GM12878 (cell line): ENCODE data around the gene SRSF3. TPM values are rescaled to one million over a fixed set of nuclear protein-coding genes. Genes with fewer than 3 reads are reported as not detected.
A peak's percentile ranks its signal among the peaks of the same experiment; 100 is the strongest.

Experiments
- ATF7 ChIP-seq: fragments of 450-650 bp; IDR thresholded peaks from 2 replicates; pipeline ENCODE4 v1.6.1; 2016; ENCODE audit warnings: low read depth, mild to moderate bottlenecking
- BACH1 ChIP-seq: fragments of 450-650 bp; IDR thresholded peaks from 2 replicates; pipeline ENCODE4 v1.6.1; 2017; ENCODE audit warnings: mild to moderate bottlenecking, borderline replicate concordance
- BHLHE40 ChIP-seq, 2 experiments: fragments of 450-650 bp in 1 of 2; IDR thresholded peaks; 2 replicates each; pipeline ENCODE4 v1.6.1; 2011 to 2017; ENCODE audit warnings: low read depth in 2 of 2, borderline replicate concordance in 1 of 2, improper control_type of control experiment in 1 of 2, low read length in 1 of 2, mild to moderate bottlenecking in 1 of 2
- DPF2 ChIP-seq: fragments of 450-650 bp; IDR thresholded peaks from 2 replicates; pipeline ENCODE4 v1.6.1; 2017; ENCODE audit warnings: mild to moderate bottlenecking
- EP300 ChIP-seq, 2 experiments: fragments of 150-350 bp in 1 of 2; IDR thresholded peaks; 2 replicates each; pipeline ENCODE4 v1.6.1; 2011 to 2012; ENCODE audit warnings: low read depth in 2 of 2, low read length in 2 of 2, borderline replicate concordance in 1 of 2, improper control_type of control experiment in 1 of 2, inconsistent platforms in 1 of 2; ENCODE audit not compliant: control insufficient read depth in 1 of 2
- HDAC2 ChIP-seq: fragments of 200-600 bp; sonication (generic); IDR thresholded peaks from 2 replicates; pipeline ENCODE4 v1.6.1; 2017
- IKZF1 ChIP-seq: fragments of 450-650 bp; conservative IDR thresholded peaks from 2 replicates; pipeline ENCODE4 v1.6.1; 2017; ENCODE audit warnings: antibody characterized with exemption, mild to moderate bottlenecking
- NR2F1 ChIP-seq: fragments of 450-650 bp; conservative IDR thresholded peaks from 2 replicates; pipeline ENCODE4 v1.6.1; 2017; ENCODE audit warnings: mild to moderate bottlenecking
- PAX8 ChIP-seq: fragments of 450-650 bp; IDR thresholded peaks from 2 replicates; pipeline ENCODE4 v1.6.1; 2017; ENCODE audit warnings: mild to moderate bottlenecking, moderate library complexity
- RAD51 ChIP-seq: fragments of 450-650 bp; IDR thresholded peaks from 2 replicates; pipeline ENCODE4 v1.6.1; 2016; ENCODE audit warnings: moderate library complexity, mild to moderate bottlenecking, inconsistent platforms
- SIN3A ChIP-seq: IDR thresholded peaks from 2 replicates; pipeline ENCODE4 v1.6.1; 2012; ENCODE audit warnings: low read depth, low read length, improper control_type of control experiment
- SUZ12 ChIP-seq: fragments of 200-600 bp; sonication (generic); IDR thresholded peaks from one replicate; pipeline ENCODE4 v1.6.1; 2018; ENCODE audit warnings: antibody characterized with exemption, mild to moderate bottlenecking; ENCODE audit not compliant: unreplicated experiment
- TCF7 ChIP-seq: IDR thresholded peaks from 2 replicates; pipeline ENCODE4 v1.6.1; 2014; ENCODE audit warnings: antibody characterized with exemption, borderline replicate concordance
- ZNF622 ChIP-seq: fragments of 450-650 bp; IDR thresholded peaks from 2 replicates; pipeline ENCODE4 v1.6.1; 2017; ENCODE audit warnings: mild to moderate bottlenecking, inconsistent platforms
- ZNF687 ChIP-seq: fragments of 450-650 bp; IDR thresholded peaks from 2 replicates; pipeline ENCODE4 v1.6.1; 2017; ENCODE audit warnings: mild to moderate bottlenecking, moderate library complexity
- polyA plus RNA-seq, 11 experiments: library from polyadenylated mRNA; depleted of rRNA in 4 of 11; unstranded in 6 of 11; stranded (reverse) in 5 of 11; fragments of >200 nt; fragmentation: Nextera tagmentation in 4 of 11; fragmentation: Illumina TruSeq in 1 of 11; extraction: Ambion mirVana in 4 of 11; extraction: Trizol in 1 of 11; gene quantifications; 1 replicate in 1 of 11; 2 replicates in 10 of 11; pipeline versions ENCODE4 v1.2.1 to v1.2.3, GENCODE V29; 2011 to 2016; ENCODE audit warnings: inconsistent platforms in 2 of 11, missing spikeins in 2 of 11, low read depth in 1 of 11
- total RNA-seq, 4 experiments: library from RNA; depleted of rRNA in 3 of 4; stranded (reverse); fragments of >200 nt in 3 of 4; fragmentation: Illumina TruSeq in 1 of 4; extraction: Trizol in 1 of 4; gene quantifications; 2 replicates each; pipeline versions ENCODE4 v1.2.1 to v1.2.3, GENCODE V29; 2013 to 2021
- TF ChIP-seq, protein P1 (sequence below): fragments of 450-650 bp; IDR thresholded peaks from 2 replicates; pipeline ENCODE4 v1.6.1; 2016; ENCODE audit warnings: mild to moderate bottlenecking

The SRSF3 gene
- total and polyA plus RNA-seq, 10 of the 15 experiments (the other 5 are each of a cell fraction or from before 2014, with no cell fraction given), result 195 to 1,377 (median 493) TPM

- TF ChIP-seq EP300 (IDR thresholded peaks at IDR 0.05; ENCODE audit: borderline replicate concordance in 1 of 2, control insufficient read depth in 1 of 2, low read depth in 2 of 2, low read length in 2 of 2), result 0 out of 4 replicates have a peak, but pooled peaks of 1 of the 2 experiments have one; percentile 31
- TF ChIP-seq BHLHE40 (IDR thresholded peaks at IDR 0.05; ENCODE audit: borderline replicate concordance in 1 of 2, low read depth in 2 of 2, low read length in 1 of 2), result peak; percentile 75 to 87; a peak in 3 of 4 replicates
- TF ChIP-seq BACH1, result peak; percentile 61; the same call in 1 of the 2 replicates
- TF ChIP-seq PAX8, result 0 out of 2 replicates have a peak, but pooled peaks have one; percentile 63
- peak; percentile 61; the same call in 1 of the 2 replicates for TF ChIP-seq DPF2
- no peak for TF ChIP-seq SIN3A
- TF ChIP-seq ZNF622, result no peak
- TF ChIP-seq, protein P1, sequence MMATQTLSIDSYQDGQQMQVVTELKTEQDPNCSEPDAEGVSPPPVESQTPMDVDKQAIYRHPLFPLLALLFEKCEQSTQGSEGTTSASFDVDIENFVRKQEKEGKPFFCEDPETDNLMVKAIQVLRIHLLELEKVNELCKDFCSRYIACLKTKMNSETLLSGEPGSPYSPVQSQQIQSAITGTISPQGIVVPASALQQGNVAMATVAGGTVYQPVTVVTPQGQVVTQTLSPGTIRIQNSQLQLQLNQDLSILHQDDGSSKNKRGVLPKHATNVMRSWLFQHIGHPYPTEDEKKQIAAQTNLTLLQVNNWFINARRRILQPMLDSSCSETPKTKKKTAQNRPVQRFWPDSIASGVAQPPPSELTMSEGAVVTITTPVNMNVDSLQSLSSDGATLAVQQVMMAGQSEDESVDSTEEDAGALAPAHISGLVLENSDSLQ, result peak; percentile 90
- TF ChIP-seq NR2F1, result 0 out of 2 replicates have a peak, but pooled peaks have one; percentile 22
- no peak for TF ChIP-seq SUZ12
- TF ChIP-seq HDAC2, result no peak
- peak; percentile 41; the same call in 1 of the 2 replicates for TF ChIP-seq ZNF687
- peak; percentile 36; the same call in 1 of the 2 replicates for TF ChIP-seq IKZF1
- TF ChIP-seq ATF7, result peak; percentile 95
- TF ChIP-seq RAD51, result peak; percentile 26; the same call in 1 of the 2 replicates
- TF ChIP-seq TCF7, result no peak
Measured at GRCh38 chr6:36559011-36559793, 35.0 kb upstream of the SRSF3 start (continued).
